ENCODE measurements around the gene KRT37.
"Not testable (repeated sequence)": the region's sequence is repeated elsewhere in the genome, so short reads cannot be mapped to it uniquely, and the experiment has no call there.

KRT37 gene

DNA sequence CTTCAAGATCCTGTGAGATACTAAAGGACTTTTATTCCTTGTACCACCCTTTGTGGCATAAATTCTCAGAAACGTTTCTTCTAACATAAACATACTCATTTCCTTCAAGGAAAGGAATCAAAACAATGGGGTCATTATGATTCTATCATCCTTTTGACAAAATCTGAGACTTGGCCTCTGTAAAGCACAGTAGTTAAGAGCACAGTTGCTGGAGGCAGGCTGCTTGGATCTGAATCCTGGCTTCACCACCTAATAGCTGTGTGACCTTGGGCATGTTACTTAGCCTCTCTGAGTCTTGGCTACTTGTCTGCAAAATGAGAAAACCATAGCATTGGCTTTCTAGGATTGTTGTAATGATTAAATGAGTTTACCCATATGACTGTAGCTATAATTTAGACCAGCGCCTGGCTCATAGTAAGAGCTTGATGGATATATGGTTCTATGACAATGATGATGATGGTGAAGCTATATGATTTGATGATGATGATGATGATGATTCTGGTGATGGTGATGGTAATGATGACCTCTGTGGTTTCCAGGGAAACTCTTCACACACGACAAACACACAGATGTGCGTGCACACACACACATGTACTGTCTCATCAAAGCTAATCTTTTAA, 20.9 kb downstream of the KRT37 start:
- no peak for DNase-seq

DNA sequence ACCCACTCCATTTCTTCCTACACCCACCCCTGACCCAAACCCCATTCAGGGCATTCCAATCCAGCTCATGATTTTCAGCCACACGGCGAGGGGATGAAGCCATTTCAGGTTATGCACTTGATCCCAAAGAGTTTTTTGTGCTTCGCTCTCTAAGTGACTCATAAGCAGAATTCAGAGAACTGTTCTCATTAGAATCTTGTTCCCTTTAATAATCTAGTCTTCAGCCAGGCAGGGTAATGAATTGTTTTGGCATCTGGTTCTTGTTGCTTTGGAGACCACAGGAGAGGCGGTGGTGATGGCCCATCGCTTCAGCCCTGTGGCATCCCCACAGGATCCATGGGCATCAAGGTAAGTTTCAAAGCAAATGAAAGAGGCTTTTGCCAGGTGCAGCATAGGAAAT, 22.2 kb downstream of the KRT37 start:
- no peak for DNase-seq

DNA sequence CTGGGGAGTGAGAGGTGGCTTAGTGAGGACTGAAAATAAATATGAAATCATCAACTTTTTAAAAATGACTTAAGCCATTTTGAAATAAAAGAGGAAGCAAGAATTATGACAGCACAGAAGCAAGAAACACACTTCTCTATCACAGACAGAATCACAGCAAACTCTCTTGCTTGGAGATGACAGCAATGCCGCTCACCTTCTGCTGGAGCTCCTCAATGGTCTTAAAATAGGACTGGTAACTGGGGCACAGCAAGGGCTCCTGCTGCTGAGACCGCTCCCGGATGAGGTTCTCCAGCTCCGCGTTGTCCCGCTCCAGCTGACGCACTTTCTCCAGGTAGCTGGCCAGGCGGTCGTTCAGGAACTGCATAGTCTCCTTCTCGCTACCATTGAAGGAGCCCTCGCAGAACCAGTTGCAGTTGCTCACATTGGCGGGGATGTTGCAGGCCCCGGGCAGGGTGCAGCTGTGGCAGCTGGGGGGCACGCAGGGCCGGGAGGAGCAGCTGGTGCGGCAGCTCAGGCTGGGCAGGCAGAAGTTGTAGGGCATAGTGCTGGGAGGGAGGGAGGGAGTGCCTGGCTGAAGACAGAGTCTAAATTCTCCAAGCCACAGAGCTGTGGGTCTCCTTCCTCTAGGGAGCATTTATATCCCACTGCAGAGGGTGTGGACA, 27.3 kb downstream of the KRT37 start, which contains the start of gene KRT31:
Gene KRT31 (minus strand): TSS at position 613 of the 665 bp plus-strand sequence. CDS start 69 bp downstream, at position 544.
- DNase-seq: no peak

DNA sequence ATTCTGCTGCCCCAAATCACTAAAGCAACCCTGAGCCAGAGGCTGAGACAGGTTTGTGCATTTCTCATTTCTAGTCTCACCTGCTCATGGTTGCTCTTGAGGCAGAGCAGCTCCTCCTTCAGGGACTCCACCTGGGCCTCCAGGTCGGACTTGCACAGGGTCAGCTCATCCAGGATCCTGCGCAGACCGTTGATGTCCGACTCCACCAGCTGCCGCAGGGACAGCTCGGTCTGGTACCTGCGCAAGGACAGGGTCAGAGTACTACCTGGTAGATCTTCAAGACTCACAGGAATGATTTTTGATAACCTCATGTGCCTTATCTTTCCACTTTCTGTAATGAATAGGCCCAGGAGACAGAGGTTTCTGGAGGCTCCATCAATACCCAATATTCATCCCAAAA, 28.0 kb downstream of the KRT37 start:
- no peak for DNase-seq

DNA sequence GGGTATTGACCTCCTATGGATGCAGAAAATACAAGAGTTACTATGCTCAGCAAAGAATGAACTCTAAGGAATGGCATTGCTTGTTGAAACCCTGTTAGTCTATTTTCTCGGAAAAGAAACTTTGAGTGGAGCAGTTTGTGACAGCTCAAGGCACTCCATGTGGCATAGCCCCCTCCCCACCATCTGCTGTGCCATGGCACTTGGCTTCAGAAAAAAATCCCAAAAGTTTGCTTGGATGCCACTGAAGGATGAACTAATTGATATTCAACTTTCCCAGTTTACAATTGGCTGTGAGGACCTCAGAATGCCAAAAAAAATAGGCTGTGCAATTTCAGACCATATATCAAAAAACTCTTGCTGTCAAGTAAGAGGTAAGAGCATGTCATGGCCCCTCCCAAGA, 28.8 kb downstream of the KRT37 start:
- DNase-seq: no peak

DNA sequence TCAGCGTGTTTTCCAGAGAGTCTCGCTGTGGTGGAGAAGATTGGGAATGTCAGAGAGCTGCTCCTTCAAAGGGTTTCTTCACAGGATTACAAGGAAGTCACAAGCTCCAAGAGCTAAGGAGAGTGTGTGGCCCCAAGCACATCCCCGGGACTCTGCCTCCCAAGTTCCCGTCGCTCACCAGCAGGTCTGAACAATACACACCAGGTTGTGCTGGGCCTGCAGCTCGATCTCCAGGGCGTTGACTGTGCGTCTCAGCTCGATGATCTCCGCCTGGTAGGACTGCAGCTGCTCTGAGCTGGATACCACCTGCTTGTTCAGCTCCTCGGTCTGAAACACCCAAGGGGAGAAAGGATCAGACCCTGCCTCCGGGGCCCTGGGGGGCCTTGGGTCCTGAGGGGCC, 29.3 kb downstream of the KRT37 start:
- not testable (repeated sequence) for DNase-seq

DNA sequence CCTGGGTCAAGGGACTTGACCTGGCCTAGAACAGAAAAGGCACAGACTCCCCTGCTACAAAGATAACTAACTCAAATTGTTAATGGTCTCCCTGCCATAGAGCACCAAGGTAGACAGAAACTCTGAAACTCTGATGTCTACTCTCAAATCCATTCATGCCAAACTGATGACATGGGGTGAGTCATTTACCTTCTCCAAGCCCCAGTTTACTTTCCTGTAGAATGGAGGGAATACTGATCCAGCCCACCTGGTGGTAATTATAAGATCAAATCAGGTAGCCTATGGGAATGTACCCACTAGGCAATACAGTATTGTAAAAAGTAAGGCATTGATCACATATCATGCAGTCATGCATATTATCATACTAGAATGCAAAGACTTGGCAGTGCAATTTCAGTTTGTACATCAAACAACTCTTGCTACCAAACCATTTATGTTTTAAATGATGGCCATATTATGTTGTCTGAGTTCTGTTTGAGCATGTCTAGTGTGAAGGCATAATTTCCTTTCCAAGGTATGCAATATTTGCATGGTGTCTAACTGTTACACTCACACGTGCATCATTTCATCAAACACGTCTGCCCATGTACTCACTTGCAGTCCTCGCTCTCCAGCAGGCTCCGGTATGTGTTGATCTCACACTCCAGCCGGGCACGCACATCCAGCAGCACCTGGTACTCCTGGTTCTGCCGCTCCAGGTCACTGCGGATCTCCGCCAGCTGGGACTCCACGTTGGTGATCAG, 30.0 kb downstream of the KRT37 start:
- no peak for DNase-seq

DNA sequence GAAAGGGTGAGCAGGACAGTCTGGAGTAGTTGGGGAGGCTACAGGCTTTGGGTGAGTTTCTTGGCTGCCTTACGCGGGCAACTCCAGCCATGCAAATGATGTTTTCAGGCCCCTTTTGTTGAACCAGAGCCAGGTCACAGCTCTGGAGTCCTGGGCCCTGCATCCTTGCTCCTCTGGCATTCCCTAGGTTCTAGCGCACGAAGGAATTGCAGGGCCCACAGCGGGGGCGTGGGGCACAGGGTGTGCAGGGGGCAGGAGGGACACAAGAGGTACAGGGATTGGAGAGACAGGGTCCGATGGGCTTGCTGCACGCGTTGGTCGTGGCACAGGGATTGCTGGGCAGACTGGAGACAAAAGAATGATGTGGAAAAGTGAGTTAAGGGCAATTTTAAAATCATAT, 30.6 kb downstream of the KRT37 start:
- DNase-seq: no peak

DNA sequence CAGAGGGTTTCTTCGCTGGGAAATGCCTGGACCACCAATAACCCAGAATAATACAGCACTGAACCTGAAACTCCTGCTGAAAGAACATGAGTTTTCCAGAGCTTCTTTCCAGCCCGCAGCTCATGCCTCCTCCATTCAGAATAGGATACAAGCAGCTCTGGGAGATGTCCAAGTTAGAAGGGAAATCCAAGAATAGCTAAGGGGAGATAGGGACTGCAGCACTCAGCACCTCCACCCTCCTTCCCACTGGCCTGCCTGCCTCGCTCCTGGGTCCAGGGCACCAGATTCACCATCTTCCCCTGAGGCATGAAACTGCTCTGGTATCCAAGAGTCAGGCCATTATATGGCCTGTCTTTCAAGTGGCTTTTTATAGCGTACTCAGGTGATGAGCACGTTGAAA, 31.1 kb downstream of the KRT37 start:
- no peak for DNase-seq

DNA sequence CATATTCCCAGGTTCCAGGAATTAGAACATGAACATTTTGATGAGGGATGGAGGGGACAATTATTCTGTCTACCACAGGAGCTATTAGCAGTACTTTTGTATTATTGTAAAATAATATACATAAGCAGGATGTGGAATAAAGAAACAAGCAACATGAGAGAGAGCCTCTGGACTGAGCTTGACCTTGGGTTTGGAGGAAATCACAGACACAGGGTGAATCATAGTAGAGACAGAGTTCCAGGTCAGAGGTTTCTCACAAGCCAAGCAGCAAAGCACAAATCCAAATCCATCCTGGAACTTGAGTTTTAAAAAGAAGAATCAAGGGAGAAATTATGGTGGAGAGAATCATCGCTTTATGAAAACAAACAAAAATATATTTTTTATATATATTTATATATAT, 32.1 kb downstream of the KRT37 start:
- DNase-seq: no peak

DNA sequence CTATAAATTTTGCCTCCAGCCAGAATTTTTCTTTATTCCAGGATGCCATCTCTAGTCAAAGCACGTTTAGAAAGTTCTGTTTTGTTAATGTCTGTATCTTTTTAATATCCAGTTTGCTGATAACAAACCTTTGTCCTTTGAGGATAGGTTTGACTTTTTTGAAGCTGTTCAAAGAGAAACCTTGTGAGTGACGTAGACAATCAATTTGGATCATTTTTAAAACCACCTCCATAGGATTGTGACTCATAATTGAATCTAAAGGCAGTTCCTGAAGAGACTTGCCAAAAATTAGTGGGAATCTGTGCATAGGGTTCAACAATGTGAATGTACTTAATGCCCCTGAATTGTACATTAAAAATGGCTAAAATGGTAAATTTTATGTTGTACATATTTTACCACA, 32.9 kb downstream of the KRT37 start:
- no peak for DNase-seq

DNA sequence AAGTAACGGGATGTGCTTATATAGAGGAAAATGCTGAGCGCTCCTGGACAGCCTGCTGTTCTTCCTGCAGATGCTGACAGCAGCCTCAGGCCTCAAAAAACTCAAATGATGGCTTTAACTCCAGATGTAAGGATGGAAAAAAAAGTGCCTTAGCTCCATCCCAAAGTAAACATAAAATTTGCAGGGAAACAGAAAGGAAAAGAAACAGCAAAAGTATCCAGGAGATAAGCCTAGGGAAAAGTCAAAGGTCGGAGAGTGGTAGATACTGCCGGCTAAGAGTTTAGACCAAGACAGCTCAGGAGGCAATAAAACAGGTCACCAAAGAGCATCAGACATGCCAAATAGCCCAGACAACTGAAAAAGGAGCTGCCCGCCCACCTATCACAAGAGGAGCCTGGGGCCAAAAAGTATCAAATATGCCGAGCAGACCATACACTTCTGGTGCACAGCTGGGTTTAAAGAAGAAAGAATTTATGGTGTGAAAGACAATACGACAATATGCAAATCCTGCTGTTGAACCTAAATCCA, 33.9 kb downstream of the KRT37 start:
- no peak for DNase-seq

DNA sequence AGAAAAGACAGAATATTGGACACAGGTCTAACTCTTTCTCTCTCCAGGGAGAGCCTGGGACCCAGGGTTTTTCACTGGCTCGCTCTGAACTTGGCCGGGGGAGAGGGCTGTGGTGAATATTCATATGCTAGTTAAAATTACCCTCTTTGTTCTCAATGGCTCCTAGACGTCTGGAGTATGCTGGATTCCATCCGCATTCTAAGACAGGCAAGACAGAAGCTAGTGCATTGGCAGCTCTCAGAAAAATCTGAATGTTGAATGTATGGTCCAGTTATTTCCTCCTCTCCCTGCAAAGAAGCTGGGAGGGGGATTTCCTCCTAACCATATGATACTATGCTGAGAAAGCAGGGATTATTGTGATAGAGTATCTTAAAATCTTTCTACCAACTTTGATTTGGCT, 36.7 kb downstream of the KRT37 start:
- no peak for DNase-seq

DNA sequence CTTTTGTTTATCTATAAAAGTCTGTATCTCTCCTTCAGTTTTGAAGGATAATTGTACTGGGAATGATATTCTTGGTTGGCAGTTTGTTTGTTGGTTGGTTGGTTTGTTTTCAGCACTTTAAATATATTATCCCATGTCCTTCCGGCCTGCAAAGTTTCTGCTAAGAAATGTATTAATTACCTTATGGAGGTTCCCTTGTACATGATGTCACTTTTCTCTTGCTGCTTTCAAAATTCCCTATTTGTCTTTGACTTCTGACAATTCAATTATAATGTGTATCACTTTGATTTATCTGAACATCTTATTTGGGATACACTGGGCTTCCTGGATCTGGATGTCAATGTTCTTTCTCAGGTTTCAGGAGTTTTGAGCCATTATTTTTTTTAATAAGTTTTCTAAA, 38.2 kb downstream of the KRT37 start:
- no peak for DNase-seq

DNA sequence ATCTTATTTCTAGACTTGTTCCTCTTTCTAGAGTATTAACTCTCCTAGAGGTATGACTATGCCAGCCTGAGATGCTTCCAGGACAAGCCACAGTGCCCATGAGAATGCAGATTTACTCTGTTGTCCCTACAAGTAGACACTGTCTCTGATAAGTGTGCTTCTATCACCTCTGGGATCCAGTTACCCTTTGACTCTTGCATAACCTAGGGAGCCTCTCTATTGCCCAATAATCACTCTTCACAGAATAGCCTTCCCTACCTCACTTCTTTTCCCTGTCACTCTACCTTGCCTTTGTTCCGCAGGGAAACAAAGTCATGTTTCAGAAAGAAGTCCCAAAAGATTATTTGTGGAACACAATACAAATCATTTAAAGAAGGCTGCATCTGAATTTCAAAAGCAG, 40.7 kb downstream of the KRT37 start:
- no peak for DNase-seq

DNA sequence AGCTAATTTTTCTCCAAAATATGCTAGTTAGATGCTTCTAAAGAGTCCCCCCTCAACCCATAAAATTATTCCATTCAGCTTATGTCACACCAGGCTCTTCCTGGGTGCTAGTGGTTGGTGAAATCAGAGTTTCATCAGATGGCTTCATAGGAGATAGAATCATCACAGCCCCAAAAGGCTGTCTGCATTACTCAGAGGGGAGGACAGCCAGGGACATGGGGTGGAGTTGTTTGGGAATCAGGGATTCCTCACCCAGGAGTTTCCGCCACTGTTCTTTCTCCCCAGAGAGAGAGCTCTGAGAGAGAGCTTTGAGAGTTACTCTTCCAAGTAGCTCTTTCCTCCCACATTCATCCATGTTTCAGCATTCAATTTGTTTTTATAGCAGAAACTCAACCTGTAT, 42.0 kb downstream of the KRT37 start:
- no peak for DNase-seq

DNA sequence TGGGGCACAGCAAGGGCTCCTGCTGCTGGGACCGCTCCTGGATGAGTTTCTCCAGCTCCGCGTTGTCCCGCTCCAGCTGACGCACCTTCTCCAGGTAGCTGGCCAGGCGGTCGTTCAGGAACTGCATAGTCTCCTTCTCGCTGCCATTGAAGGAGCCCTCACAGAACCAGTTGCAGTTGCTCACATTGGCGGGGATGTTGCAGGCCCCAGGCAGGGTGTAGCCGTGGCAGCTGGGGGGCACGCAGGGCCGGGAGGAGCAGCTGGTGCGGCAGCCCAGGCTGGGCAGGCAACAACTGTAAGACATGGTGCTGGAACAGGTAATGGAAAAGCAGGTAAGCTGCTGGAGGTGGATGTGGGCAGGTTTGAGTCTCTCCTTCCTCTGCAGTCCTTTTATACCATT, 42.4 kb downstream of the KRT37 start, which contains the start of gene KRT34:
Gene KRT34 (minus strand): TSS at position 364 of the 400 bp plus-strand sequence. CDS start 60 bp downstream, at position 304.
- DNase-seq: not testable (repeated sequence)

DNA sequence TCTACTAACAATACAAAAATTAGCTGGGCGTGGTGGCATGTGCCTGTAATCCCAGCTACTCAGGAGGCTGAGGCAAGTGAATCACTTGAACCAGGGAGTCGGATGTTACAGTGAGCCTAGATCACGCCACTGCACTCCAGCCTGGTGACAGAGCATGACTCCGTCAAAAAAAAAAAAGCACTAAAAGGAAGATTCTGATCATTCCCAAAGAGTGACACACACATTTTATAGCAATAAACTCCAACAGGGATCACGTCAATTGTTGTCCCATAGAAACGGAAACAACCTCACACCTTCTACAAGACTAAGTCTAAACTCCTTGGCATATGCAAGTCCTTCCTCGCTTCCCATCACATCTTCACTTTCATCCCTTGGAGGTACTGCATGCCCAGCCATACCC, 44.3 kb downstream of the KRT37 start:
- not testable (repeated sequence) for DNase-seq

DNA sequence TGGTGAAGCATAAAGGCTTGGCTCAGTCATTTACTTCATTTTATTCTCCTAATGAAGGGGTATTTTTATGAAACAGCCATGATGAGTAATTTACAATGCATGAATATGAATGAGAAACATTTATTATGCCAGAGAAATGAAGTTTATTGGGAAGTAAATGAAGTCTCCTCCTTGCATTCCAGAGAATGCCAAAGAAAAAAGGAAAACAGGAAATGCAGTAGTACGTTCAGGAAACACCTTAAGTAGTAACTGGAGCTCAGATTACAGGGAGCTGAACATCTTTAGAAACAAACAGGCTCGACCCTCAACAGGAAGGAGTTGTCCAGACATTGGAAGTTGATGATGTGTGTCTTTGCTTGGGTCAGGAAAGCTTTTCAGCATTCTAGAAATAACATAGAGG, 46.8 kb downstream of the KRT37 start:
- DNase-seq: no peak

All from NCI-H446 (cell line).